K562 (cell line): ENCODE measurements around the gene TBC1D25. TPM values are rescaled to one million over a fixed set of nuclear protein-coding genes. Genes with fewer than 3 reads are reported as not detected.

ENCODE experiments used
- ATAC-seq: fragments of 200-7000 bp; cut with Tn5 transposase; 3 replicates; pipeline ENCODE4 v1.9.1; 2020; ENCODE audit warnings: moderate library complexity
- BruUV-seq: library from RNA; stranded (reverse); fragments of 400-500 nt; replicated peaks from 2 replicates; lab custom pipeline; 2021; lab: Mats Ljungman, UMichigan
- CTCF ChIA-PET: fragments of 300-600 bp; formaldehyde crosslinking; extraction: SDS; loops from one replicate; lab custom pipeline; 2021; ENCODE audit warnings: low intra/inter-chr PET ratio; lab: Yijun Ruan, JAX
- POLR2A ChIA-PET: fragments of 300-600, 350-650 bp; sonication (Branson Sonifier 250); formaldehyde crosslinking; extraction: SDS; loops from one replicate; lab custom pipeline; 2021; ENCODE audit warnings: antibody characterized with exemption, inconsistent platforms; lab: Yijun Ruan, JAX
- DNase-seq, 4 experiments: peaks; one replicate each; pipeline versions ENCODE4 v3.0.0 to v3.0.0-alpha.2; 2011 to 2018; ENCODE audit warnings: low spot score in 3 of 4, mixed read lengths in 3 of 4; ENCODE audit errors: extremely low read depth in 1 of 4
- FAIRE-seq: peaks from 2 replicates; lab custom pipeline; 2011; peaks lifted over from hg19 to GRCh38; lab: Jason Lieb, UNC
- H2AFZ ChIP-seq: 2 replicates; pipeline ENCODE4 v1.6.0; 2011; ENCODE audit warnings: low read depth, low read length, control low read depth, inconsistent platforms
- H3K27ac ChIP-seq: fragments of 200-600 bp; 3 replicates; pipeline ENCODE4 v1.8.0; 2011; ENCODE audit warnings: low read depth, mild to moderate bottlenecking, control low read depth, inconsistent platforms, low read length, moderate library complexity, mixed read lengths; ENCODE audit errors: extremely low read depth
- H3K27me3 ChIP-seq, 2 experiments: fragments of 300-600 bp in 1 of 2; 2 replicates in 1 of 2; 3 replicates in 1 of 2; pipeline versions ENCODE4 v1.6.0 to v1.8.0; 2011; ENCODE audit warnings: inconsistent platforms in 2 of 2, low read length in 2 of 2, mild to moderate bottlenecking in 1 of 2, mixed read lengths in 1 of 2, moderate library complexity in 1 of 2; ENCODE audit not compliant: control insufficient read depth in 2 of 2, insufficient read depth in 2 of 2
- H3K36me3 ChIP-seq: fragments of 300-600 bp; 3 replicates; pipeline ENCODE4 v1.8.0; 2011; ENCODE audit warnings: mild to moderate bottlenecking, low read length, inconsistent platforms; ENCODE audit not compliant: control insufficient read depth, insufficient read depth
- H3K4me1 ChIP-seq, 2 experiments: fragments of 200-600 bp in 1 of 2; replicated peaks in 1 of 2; 2 replicates in 1 of 2; 3 replicates in 1 of 2; pipeline versions ENCODE4 v1.5.1 to v1.8.0; 2011; ENCODE audit warnings: inconsistent platforms in 2 of 2, low read length in 2 of 2, mild to moderate bottlenecking in 1 of 2, mixed read lengths in 1 of 2, moderate library complexity in 1 of 2; ENCODE audit not compliant: control insufficient read depth in 2 of 2, insufficient read depth in 2 of 2
- H3K4me2 ChIP-seq: 2 replicates; pipeline ENCODE4 v1.6.1; 2011; ENCODE audit warnings: low read length, control low read depth, inconsistent platforms, mixed read lengths; ENCODE audit not compliant: insufficient read depth
- H3K4me3 ChIP-seq: fragments of 200-600 bp; sonication (generic), shearing (Covaris generic); 2 replicates; pipeline ENCODE4 v1.5.1; 2016; ENCODE audit warnings: control low read depth, inconsistent platforms
- H3K79me2 ChIP-seq: fragments of 200-600 bp; 3 replicates; pipeline ENCODE4 v1.8.0; 2011; ENCODE audit warnings: low read length, inconsistent platforms; ENCODE audit not compliant: control insufficient read depth, insufficient read depth
- H3K9ac ChIP-seq, 2 experiments: 2 replicates each; pipeline versions ENCODE4 v1.6.0 to v1.6.1; 2011; ENCODE audit warnings: low read depth in 2 of 2, low read length in 2 of 2, control low read depth in 1 of 2, inconsistent platforms in 1 of 2, mild to moderate bottlenecking in 1 of 2, mixed read lengths in 1 of 2; ENCODE audit not compliant: insufficient read depth in 1 of 2
- H3K9me1 ChIP-seq: one replicate; pipeline ENCODE4 v1.6.0; 2011; ENCODE audit warnings: inconsistent platforms, mild to moderate bottlenecking, low read length, moderate library complexity; ENCODE audit not compliant: control insufficient read depth, insufficient read depth
- H3K9me3 ChIP-seq: replicated peaks from 2 replicates; pipeline ENCODE4 v1.5.1; 2011; ENCODE audit warnings: low read depth, low read length, inconsistent platforms; ENCODE audit not compliant: control insufficient read depth, insufficient read depth
- H4K20me1 ChIP-seq: replicated peaks from 2 replicates; pipeline ENCODE4 v1.6.1; 2011; ENCODE audit warnings: low read length, inconsistent platforms, mixed read lengths; ENCODE audit not compliant: control insufficient read depth, insufficient read depth
- CEBPZ ChIP-seq: fragments of 150-350 bp; IDR thresholded peaks from 2 replicates; pipeline ENCODE4 v1.6.1; 2014; ENCODE audit warnings: low read depth, mild to moderate bottlenecking, low read length, borderline replicate concordance
- CREM ChIP-seq: IDR thresholded peaks from 2 replicates; pipeline ENCODE4 v1.6.1; 2014; ENCODE audit warnings: antibody characterized with exemption, low read depth
- HSF4 ChIP-seq: fragments of 250-450 bp; sonication (Bioruptor Pico); IDR thresholded peaks from 2 replicates; pipeline ENCODE4 v2.1.2; 2022; ENCODE audit warnings: mild to moderate bottlenecking, moderate library complexity, borderline replicate concordance
- MEIS2 ChIP-seq: fragments of 450-650 bp; IDR thresholded peaks from 2 replicates; pipeline ENCODE4 v1.6.1; 2014; ENCODE audit warnings: mild to moderate bottlenecking; ENCODE audit not compliant: partially characterized antibody
- MYC ChIP-seq, 2 experiments: fragments of 250-450 bp in 1 of 2; sonication (Bioruptor Pico) in 1 of 2; IDR thresholded peaks; 2 replicates each; pipeline versions ENCODE4 v1.5.1 to v1.6.1; 2012 to 2021; ENCODE audit warnings: low read depth in 2 of 2, borderline replicate concordance in 1 of 2, improper control_type of control experiment in 1 of 2, low read length in 1 of 2, mild to moderate bottlenecking in 1 of 2, moderate library complexity in 1 of 2
- PRMT5 ChIP-seq: sonication (generic); formaldehyde crosslinking; IDR thresholded peaks from 2 replicates; pipeline ENCODE4 v1.5.0; 2020; ENCODE audit warnings: missing genetic modification reagents
- SMARCA4 ChIP-seq: fragments of 450-650 bp; IDR thresholded peaks from 2 replicates; pipeline ENCODE4 v1.6.1; 2016
- TAF7 ChIP-seq: fragments of 450-650 bp; IDR thresholded peaks from 2 replicates; pipeline ENCODE4 v1.6.1; 2016; ENCODE audit warnings: missing genetic modification characterization, missing compliant biosample characterization
- XRCC5 ChIP-seq: fragments of 200-400 bp; formaldehyde crosslinking; IDR thresholded peaks from 2 replicates; pipeline ENCODE4 v1.6.1; 2017; ENCODE audit warnings: low read depth, mild to moderate bottlenecking, low read length
- ZBTB17 ChIP-seq: fragments of 450-650 bp; formaldehyde crosslinking; IDR thresholded peaks from 2 replicates; pipeline ENCODE4 v1.4.0; 2020; ENCODE audit warnings: mild to moderate bottlenecking
- ZNF175 ChIP-seq: fragments of 200-800 bp; sonication (Bioruptor generic); IDR thresholded peaks from 2 replicates; pipeline ENCODE4 v1.6.1; 2016; ENCODE audit warnings: low read depth, mild to moderate bottlenecking, missing genetic modification characterization, missing compliant biosample characterization
- ZNF398 ChIP-seq: fragments of 250-450 bp; sonication (Bioruptor Pico); IDR thresholded peaks from 2 replicates; pipeline ENCODE4 v1.8.0; 2021; ENCODE audit warnings: moderate library complexity, mild to moderate bottlenecking, inconsistent platforms
- ZNF444 ChIP-seq: fragments of 250-450 bp; sonication (Bioruptor Pico); IDR thresholded peaks from 2 replicates; pipeline ENCODE4 v1.4.0; 2020; ENCODE audit warnings: mild to moderate bottlenecking, moderate library complexity
- ZNF77 ChIP-seq: fragments of 250-450 bp; sonication (Bioruptor Pico); IDR thresholded peaks from 2 replicates; pipeline ENCODE4 v1.5.0; 2020
- ZNF778 ChIP-seq: fragments of 450-650 bp; formaldehyde crosslinking; IDR thresholded peaks from 2 replicates; pipeline ENCODE4 v1.4.0; 2020; ENCODE audit warnings: mild to moderate bottlenecking, moderate library complexity
- ZSCAN32 ChIP-seq: fragments of 450-650 bp; formaldehyde crosslinking; IDR thresholded peaks from 2 replicates; pipeline ENCODE4 v1.4.0; 2020; ENCODE audit warnings: mild to moderate bottlenecking, moderate library complexity
- WGBS: fragments of 100-300 bp; shearing (Covaris generic); methylation state at CpG from one replicate; pipeline ENCODE4 v1.1.6; 2016; ENCODE audit warnings: low coverage, mixed read lengths; ENCODE audit not compliant: insufficient coverage; ENCODE audit errors: missing lambda C conversion rate; 5-methylcytosine and 5-hydroxymethylcytosine counted together
- in situ Hi-C: fragments of 300-500 bp; cut with MboI; formaldehyde crosslinking; loops from 4 replicates; pipeline ENCODE4 v1.15.0; 2018; ENCODE audit warnings: inconsistent platforms, mixed read lengths
- intact Hi-C: fragments of 100-400 bp; cut with micrococcal nuclease; formaldehyde crosslinking; loops from 2 replicates; pipeline ENCODE4 v1.14.2; 2022
- polyA plus RNA-seq, 8 experiments: library from polyadenylated mRNA; depleted of rRNA in 4 of 8; stranded (reverse) in 5 of 8; unstranded in 3 of 8; fragments of >200 nt; fragmentation: Nextera tagmentation in 2 of 8; fragmentation: Illumina TruSeq in 1 of 8; extraction: Ambion mirVana in 2 of 8; extraction: Trizol in 1 of 8; gene quantifications; 2 replicates each; pipeline versions ENCODE4 v1.2.1 to v1.2.3, GENCODE V29; 2011 to 2014; ENCODE audit warnings: inconsistent platforms in 1 of 8, missing spikeins in 1 of 8
- total RNA-seq, 7 experiments: library from RNA; depleted of rRNA in 6 of 7; stranded (reverse); fragments of >200 nt in 6 of 7; fragmentation: Illumina TruSeq in 2 of 7; extraction: Trizol in 2 of 7; gene quantifications; 2 replicates each; pipeline versions ENCODE4 v1.2.1 to v1.2.3, GENCODE V29; 2011 to 2021; ENCODE audit warnings: low replicate concordance in 1 of 7

TBC1D25 gene
- total and polyA plus RNA-seq, 9 of the 15 experiments (the other 6 are each of a cell fraction or from before 2014, with no cell fraction given): 0.62 to 10.6 (median 3.9) TPM

- TSS peak; percentile 62 for BruUV-seq
- Histone ChIP-seq H2AFZ (peak within 1 kb of the TSS; percentile 88), H3K27ac (peak within 1 kb of the TSS; percentile 97), H3K9ac (peak within 1 kb of the TSS; percentile 93 to 95), H4K20me1 (no peaks in the 10 kb centered on the region), H3K4me3 (peak within 1 kb of the TSS; percentile 94), H3K4me1 (peaks cover 7 to 36% of the 10 kb centered on the region in 2 experiments; a peak in 4 of 5 replicates), H3K27me3 (no peaks in the 10 kb centered on the region), H3K9me1 (no peaks in the 10 kb centered on the region), H3K9me3 (no peaks in the 10 kb centered on the region), H3K79me2 (peaks cover 18% of the 10 kb centered on the region), H3K4me2 (peak within 1 kb of the TSS; percentile 99), H3K36me3 (peaks cover 38% of the 10 kb centered on the region; the same call in 2 of the 3 replicates)
- ChIA-PET POLR2A (interaction anchor here (0.6 to 1.3 kb wide), 4 partner anchors 9 to 49 kb away, joined by 3 to 6 read pairs (median 3); partner anchors contain the start of gene RBM3), CTCF (no interaction called here)
- peak; percentile 100 for FAIRE-seq
- intact Hi-C loops (loop anchor here (2.0 to 5.0 kb wide), 2 partner anchors 23 to 80 kb away; partner anchors contain the start of gene RBM3), in situ Hi-C loops (no loop called here)
- under 1% methylated on average over 51 of the region's 62 CpGs for WGBS
- peak; percentile 90 to 96 (median 93) for DNase-seq
- peak; percentile 91 for ATAC-seq
- TF ChIP-seq HSF4 (CRISPR knock-in tag): no peak
- no peak for TF ChIP-seq PRMT5
- no peak for TF ChIP-seq ZNF444 (CRISPR knock-in tag)
- no peak for TF ChIP-seq SMARCA4
- TF ChIP-seq ZNF398 (CRISPR knock-in tag): no peak
- TF ChIP-seq MYC (IDR thresholded peaks at IDR 0.05; ENCODE audit: low read depth, low read length): peak; percentile 60; the same call in 1 of the 2 replicates
- peak; percentile 62; the same call in 1 of the 2 replicates for TF ChIP-seq MYC (CRISPR knock-in tag; IDR thresholded peaks at IDR 0.05; ENCODE audit: borderline replicate concordance, low read depth)
- TF ChIP-seq MEIS2: peak; percentile 96
- peak; percentile 82 for TF ChIP-seq XRCC5
- TF ChIP-seq ZNF778 (CRISPR knock-in tag): no peak
- peak; percentile 49; the same call in 1 of the 2 replicates for TF ChIP-seq TAF7 (tag)
- peak; percentile 55 for TF ChIP-seq CREM
- TF ChIP-seq CEBPZ: no peak
- TF ChIP-seq ZSCAN32 (CRISPR knock-in tag): no peak
- TF ChIP-seq ZNF77 (CRISPR knock-in tag): no peak
- peak; percentile 99 for TF ChIP-seq ZBTB17 (CRISPR knock-in tag)
- TF ChIP-seq ZNF175 (CRISPR knock-in tag): no peak
Observed at GRCh38 chrX:48597353-48598264, 58.1 kb downstream of the TBC1D25 start, which contains the start of gene WDR13. Gene WDR13 (plus strand): TSS chrX:48597492. CDS start chrX:48597997, 505 bp downstream.
